MV-4-11 (cell line): ENCODE data around the gene CCDC149.

Experiments
- DNase-seq: peaks from one replicate; lab custom pipeline; 2025; lab: John Stamatoyannopoulos, UW

CCDC149 gene

DNA sequence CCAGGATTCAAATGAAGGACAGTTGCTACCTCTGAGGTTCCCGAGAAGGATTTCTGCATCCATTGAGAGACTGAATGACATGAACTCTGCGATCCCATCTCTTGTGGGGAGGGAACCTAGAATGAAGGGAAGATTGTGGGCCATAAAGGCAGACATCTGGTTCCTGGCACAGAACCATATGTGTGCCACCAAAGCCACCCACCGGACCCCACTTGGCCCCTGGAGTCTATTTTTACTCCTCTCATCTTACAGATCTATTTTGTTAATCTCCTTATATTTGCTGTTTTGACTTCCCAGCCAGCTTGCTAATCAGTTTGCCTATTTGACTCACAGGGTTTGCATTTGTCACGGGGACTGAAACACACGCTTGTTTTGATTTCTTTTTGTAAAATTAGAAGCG lies 110.2 kb downstream of the CCDC149 start:
- DNase-seq = no peak

- no peak for DNase-seq
Measured at GRCh38 chr4:24801136-24801855, 111.5 kb downstream of the CCDC149 start.

GRCh38 chr4:24800325-24800895 lies 112.4 kb downstream of the CCDC149 start:
- DNase-seq = no peak

DNA sequence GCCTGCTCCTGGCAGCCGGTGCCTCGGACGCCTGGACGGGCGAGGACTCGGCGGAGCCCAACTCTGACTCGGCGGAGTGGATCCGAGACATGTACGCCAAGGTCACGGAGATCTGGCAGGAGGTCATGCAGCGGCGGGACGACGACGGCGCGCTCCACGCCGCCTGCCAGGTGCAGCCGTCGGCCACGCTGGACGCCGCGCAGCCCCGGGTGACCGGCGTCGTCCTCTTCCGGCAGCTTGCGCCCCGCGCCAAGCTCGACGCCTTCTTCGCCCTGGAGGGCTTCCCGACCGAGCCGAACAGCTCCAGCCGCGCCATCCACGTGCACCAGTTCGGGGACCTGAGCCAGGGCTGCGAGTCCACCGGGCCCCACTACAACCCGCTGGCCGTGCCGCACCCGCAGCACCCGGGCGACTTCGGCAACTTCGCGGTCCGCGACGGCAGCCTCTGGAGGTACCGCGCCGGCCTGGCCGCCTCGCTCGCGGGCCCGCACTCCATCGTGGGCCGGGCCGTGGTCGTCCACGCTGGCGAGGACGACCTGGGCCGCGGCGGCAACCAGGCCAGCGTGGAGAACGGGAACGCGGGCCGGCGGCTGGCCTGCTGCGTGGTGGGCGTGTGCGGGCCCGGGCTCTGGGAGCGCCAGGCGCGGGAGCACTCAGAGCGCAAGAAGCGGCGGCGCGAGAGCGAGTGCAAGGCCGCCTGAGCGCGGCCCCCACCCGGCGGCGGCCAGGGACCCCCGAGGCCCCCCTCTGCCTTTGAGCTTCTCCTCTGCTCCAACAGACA lies 113.1 kb downstream of the CCDC149 start:
- no peak for DNase-seq

GRCh38 chr4:24799196-24799543 lies 113.7 kb downstream of the CCDC149 start:
- DNase-seq = no peak

GRCh38 chr4:24798036-24798610 lies 114.7 kb downstream of the CCDC149 start:
- no peak for DNase-seq

DNA sequence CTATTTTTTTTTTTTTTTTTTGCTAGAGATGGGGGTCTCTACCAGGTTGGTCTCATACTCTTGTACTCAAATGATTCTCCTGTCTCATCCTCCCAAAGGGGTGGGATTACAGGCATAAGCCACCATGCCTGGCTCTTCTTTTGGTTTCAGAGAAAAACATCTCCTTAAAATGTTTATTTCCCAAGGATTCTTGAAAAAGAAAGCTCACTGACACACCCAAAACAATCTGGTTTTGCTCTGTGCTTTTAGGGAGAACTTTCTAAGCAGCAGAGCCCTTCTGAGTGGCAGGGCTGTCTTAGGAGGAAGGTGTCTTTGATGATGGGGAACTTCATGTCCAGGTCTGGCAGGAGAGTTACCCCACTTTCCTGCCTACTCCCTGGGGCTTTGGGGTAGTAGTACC lies 116.2 kb downstream of the CCDC149 start:
- DNase-seq = no peak

DNA sequence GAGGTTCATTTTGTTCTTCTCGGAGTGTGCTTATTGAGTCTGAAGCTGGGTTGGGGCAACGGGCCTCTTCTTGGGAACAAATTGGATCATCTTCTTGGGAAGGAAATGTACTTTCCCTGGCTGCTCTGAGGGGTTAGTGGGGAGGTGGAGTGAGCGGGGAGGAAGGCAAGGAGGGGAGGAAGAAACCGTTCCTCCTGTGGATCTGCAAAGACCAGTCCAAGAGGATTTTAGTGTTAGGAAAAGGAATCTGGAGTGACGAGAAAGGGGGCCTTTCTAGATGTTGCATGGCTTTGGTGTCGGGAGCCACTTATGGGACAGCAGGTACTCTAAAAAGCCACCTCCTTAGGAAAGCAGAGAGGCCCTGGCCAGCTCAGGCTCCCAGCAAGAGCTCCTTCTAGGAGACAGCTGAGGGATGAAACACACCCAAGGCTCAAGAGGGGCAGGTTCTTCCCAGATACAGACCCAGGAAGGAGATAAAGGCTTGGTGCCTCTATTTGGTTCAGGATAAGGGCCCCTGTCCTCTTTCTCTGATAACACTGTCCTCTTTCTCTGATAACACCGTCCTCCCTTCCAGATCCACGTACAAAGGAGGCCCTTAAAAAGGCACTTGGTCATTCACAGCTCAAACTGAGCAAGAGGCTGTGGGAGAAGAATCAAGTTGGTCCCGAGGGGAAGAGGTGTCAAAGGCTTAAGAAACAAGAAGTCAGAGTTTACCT lies 117.0 kb downstream of the CCDC149 start:
- DNase-seq = no peak

DNA sequence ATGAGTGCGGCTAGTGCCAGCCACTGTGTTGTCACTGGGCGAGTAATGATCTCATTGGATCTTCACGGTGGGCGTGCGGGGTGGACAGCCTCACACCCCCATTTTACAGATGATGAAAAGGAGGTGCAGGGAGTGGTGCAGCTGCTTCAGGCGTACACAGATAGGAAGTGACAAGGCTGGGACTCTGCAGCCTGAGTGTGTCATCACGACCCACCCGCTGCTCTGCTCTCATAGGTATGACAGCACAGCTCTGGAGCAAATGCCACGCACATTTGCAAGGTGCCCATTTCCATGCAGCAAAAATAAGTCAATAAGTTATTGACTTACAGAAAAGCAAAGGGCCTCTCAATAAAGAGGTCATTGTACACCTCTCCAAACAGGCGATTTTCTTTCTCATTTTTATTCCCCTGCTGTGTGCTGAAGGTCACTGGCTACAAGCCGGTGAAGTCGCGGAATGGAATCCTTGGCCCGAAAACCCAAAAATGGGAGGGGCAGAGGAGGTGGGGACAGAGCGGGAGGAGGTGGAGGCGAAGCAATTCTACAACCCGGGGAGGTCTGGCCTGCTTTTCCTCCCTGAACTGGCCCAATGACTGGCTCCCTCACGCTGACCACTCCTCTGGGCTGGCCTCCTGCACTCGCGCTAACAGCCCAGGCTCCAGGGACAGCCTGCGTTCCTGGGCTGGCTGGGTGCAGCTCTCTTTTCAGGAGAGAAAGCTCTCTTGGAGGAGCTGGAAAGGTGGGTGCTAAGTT lies 117.8 kb downstream of the CCDC149 start, which contains the start of gene SOD3:
TSS of gene SOD3 (plus strand) at position 658 of the 750 bp plus-strand sequence. CDS start 3,949 bp downstream, outside the sequence.
- DNase-seq = no peak

GRCh38 chr4:24794480-24794879 lies 118.4 kb downstream of the CCDC149 start:
- DNase-seq = no peak

- no peak for DNase-seq
Measured at GRCh38 chr4:24794051-24794450, 118.8 kb downstream of the CCDC149 start.

GRCh38 chr4:24793219-24794005 lies 119.4 kb downstream of the CCDC149 start:
- DNase-seq = no peak

GRCh38 chr4:24792552-24792951 lies 120.3 kb downstream of the CCDC149 start:
- DNase-seq = no peak

GRCh38 chr4:24791043-24791442 lies 121.8 kb downstream of the CCDC149 start:
- DNase-seq = no peak

- no peak for DNase-seq
Measured at GRCh38 chr4:24783506-24783905, 129.3 kb downstream of the CCDC149 start.

DNA sequence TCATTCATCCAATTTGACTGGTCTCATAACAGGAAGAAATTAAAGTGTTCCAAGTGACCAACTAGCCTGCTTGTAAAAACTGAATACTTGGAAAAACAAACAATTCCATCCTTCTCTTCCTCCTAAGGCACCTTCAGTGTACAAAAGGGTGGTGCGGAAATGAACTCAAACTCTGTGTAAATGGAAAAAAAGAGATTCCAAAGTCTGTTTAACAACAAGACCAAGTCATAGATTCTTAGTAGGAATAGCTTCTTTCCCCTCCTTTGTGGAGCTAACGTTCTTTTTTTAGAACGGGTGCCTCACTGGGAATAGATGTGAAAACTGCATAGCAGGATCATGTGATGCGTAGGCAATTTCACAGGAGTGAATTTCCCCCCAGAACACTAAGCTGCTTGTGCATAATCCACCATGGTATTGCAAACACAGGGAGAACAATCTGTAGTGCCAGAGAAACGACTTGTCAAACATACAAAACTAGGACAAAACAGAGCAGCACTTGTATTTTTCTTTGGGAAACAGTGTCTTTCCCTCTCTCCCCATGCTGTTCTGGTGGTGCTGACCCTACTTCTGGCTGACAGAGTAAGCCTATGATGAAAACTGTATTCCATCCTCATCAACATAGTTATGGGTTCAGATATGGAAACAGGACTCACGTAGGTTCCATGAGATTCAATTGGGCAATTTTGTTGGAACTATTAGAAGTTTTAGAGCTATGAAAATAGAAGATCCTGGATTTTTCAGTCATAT lies 130.7 kb downstream of the CCDC149 start:
- no peak for DNase-seq

DNA sequence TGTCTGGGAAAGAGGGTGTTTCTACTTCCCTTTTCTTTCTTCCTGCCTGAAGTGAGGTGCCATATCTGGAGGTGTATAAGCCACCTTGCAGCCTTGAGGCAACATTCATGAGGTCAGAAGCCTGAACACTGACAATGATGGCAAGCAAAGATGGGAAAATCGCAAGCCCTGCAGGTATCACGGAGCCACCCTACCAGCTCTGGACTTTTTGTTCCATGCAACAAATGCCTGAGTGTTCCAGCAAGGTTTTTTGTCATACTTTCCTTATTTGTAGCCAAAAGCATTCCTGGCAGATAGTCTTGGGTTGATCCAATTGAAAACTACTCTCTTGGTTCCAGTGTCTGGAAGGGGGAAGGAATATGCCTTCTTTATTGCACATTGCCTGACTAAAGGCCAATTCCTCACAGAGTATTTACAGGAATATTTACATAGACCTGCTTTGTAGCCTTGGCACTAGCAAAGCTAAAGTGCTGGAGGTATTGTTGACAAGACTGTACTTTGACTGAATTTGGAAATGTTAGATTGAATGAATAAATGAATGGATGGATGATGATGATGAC lies 131.8 kb downstream of the CCDC149 start:
- no peak for DNase-seq

DNA sequence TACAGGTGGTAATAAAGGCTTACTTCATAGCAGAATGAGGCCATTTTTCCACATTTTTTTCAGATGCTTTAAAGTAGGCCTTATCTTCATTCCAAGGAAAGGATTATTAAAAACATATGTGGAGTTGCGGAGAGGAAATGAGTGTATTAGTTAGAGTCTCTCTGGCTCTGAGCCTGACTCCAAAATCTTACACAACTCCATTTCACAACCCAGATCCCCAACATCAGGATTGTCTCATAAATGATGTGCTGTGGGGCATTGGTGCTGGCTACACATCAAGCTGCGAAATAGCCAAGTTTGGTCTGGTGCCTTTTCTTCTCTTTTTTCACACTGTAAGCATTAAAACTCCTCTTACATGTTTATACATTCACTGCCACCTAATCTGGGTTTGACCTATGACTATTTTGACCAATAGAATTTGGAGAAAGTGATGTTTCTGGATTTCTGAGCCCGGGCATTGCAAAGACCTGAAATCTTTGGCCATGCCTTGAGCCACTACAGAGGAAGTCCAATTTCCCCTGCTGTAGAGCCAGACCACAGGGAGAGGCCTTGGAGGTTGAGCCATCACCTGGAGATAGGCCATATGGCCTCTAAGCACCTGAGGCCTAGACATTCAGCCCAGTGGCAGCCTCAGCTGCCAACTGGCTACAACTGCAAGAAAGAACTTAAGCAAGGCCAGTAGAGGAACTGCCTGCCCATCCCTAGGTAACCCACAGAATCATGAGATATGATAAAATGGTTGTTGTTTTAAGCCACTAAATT lies 134.2 kb downstream of the CCDC149 start:
- peak; percentile 28 for DNase-seq
